ENCODE data around the gene CLEC16A.

CLEC16A gene

GRCh38 chr16:11145173-11145818, 200.9 kb downstream of the CLEC16A start:
- no peak for DNase-seq

GRCh38 chr16:11145819-11146211, 201.5 kb downstream of the CLEC16A start:
- DNase-seq, result no peak

DNA sequence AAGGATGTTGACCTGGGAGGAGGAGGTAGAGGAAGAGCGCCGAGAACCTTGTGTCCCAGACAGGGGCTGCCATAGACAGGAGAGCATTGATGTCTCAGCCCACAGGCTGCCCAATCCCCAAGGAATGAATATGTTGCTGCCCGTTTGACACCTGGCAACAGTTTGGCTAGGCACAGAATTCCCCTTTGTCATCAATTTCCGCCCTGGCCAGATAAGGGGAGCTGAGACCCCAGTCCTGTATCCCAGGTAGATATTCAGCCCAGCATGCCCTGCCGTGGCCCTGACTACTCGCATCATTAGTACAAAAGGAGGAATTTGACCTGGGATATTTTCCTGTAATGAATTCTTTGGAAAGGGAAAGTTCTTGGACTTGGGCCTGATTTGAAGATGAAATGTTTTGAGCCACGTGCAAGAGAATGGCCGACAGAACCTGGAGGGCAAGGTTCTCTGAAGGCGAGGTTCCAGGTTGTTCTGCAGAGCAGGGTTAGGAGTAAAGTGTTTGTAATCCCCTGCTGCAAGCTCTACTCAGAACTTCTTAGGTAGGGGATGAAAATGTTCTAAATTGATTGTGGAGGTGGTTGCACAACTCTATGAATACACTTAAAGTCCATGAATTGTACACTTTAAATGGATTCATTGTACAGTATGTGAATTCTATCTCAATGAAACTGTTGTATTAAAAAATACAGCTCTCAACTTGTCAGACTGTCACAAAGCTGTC, 202.8 kb downstream of the CLEC16A start:
- DNase-seq, result no peak

DNA sequence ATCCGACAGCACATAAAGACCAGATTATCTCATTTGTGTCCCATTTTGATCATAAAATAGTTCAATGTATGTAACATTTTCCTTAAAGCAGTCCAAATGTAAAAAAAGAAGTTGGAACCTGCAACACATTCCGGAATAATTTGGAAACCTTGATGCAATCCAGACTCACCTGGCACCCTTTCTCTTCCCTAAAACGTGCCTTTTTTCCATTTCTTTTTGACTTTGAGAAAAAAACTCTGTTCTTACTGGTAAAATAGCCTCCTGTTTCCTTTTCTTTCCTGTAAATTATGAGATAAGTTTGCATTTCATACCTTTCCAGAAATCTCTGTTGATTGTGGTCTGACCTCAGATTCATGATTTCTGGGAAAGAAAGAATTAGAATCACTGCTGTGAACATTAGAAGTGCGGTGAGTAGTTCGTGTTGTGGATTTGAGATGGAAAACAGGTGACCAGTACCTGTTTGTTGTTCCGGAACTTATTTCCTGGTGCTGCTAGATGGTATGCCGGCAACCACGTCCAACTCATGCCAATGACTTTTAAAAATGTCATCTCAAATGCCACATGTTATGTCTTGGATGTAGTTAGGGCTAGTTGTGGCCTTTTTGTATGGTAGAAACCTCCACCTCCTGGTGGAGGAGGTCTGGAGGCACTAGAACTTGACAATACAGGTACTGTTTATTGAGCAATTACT, 203.5 kb downstream of the CLEC16A start:
- no peak for DNase-seq

DNA sequence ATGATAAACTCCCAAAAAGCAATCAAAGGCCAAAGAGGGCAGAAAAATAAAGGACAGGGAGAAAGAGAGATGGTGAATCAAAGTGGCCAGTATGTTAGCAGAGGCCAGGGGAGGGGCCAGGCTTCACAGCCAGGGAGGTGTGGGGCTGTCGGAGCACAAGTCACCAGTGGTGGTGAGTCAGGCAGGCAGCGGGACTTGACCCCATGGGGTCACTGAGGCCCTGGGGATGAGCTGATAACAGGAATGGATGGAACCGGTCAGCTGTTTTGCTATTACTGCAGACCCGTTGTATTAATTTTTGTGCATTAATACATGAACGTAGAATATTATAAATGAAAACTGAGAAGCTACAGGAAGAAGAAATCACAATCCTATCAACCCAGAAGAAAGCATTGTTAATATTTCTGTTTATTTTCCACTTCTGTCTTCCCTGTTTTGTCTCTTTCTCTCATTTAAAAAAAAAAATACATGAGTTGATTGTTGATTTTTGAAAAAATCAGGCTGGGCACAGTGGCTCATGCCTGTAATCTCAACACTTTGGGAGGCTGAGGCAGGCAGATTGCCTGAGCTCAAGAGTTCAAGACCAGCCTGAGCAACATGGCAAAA, 204.8 kb downstream of the CLEC16A start:
- no peak for DNase-seq

GRCh38 chr16:11150190-11150589, 205.8 kb downstream of the CLEC16A start:
- no peak for DNase-seq

- no peak for DNase-seq
Observed at GRCh38 chr16:11151156-11151884, 207.0 kb downstream of the CLEC16A start.

DNA sequence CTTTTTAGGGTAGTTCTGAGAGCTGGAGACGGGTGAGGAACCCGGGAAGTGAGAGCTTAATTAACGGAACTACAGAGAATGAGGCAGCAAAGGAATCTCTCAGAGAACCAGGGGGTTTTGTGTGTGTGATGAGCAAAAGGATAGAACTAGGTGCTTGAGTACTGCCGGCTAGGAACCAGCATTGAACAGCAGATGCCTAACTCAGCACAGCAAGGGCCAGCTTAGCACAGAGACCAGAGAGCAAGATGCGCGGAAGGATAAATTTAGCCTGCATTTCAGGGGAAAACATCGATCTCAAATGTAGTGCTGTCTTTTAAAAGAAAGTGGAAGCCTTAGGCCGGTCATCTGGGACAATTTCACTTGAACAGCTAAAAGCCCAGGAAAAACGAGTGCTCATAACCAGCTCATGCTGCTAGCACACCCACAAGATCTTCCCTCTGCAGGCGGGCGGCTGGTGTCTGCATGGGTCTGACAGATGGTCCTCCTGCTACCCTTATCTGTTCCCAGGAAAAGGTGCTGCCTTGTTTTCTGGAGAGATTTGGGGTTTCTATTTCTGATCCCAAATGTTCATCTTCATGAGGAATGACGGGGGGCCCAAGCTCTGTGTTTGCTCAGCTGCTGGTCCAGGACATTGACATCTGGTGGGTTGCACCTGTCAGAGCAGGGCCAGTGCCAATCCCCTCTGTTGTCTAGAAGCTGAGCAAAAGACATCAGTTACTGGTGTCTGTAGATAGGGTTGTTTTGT, 207.7 kb downstream of the CLEC16A start:
- DNase-seq, result no peak

- no peak for DNase-seq
Observed at GRCh38 chr16:11152677-11153331, 208.4 kb downstream of the CLEC16A start.

- DNase-seq, result no peak
Observed at GRCh38 chr16:11155284-11155806, 211.0 kb downstream of the CLEC16A start.

DNA sequence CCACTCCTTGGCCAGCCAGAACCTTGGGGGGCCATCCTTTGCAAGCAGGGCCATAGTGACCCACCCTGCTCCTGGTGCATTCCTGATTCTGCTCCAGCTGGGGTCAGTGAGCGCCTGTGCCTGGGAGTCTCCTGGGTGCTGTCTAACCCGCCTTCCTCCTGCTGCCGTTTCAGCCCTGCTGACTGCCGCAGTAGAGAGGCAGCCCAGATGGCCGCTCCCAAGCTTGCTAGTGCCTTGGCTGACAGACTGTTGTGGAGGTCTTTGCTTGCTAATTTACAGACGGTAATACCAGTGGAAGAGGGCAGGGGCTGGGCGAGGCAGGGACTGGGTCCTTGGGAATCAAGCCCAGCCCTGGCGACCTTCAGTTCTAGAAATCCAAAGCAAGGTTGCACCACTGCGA, 212.0 kb downstream of the CLEC16A start:
- DNase-seq, result no peak

- DNase-seq, result no peak
Observed at GRCh38 chr16:11157143-11157542, 212.8 kb downstream of the CLEC16A start.

GRCh38 chr16:11158018-11158417, 213.7 kb downstream of the CLEC16A start:
- no peak for DNase-seq

GRCh38 chr16:11159282-11159681, 214.9 kb downstream of the CLEC16A start:
- no peak for DNase-seq

DNA sequence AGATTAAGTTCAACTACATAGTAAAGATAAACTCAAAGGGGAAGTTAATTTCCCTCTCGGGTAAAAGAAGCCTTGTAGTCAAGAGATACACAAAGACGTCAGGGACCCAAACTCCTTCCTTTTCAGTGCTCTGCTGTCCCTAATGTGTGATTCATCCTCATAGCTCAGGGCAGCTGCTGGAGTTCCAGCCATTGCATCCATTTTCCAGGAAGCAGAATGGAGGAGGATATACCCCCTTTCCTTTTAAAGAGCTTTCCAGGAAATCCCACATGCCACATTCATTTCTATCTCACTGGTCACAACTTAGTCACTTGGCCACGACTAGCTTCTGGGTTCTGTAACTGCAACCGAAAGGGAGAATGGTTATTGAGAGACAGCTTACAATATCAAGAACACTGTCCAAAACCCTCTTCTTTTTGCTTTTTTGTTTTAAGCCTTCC, 216.3 kb downstream of the CLEC16A start:
- DNase-seq, result no peak

GRCh38 chr16:11161439-11161838, 217.1 kb downstream of the CLEC16A start:
- DNase-seq, result no peak

GRCh38 chr16:11161974-11162373, 217.6 kb downstream of the CLEC16A start:
- DNase-seq, result no peak

- no peak for DNase-seq
Observed at GRCh38 chr16:11162586-11163268, 218.4 kb downstream of the CLEC16A start.

- no peak for DNase-seq
Observed at GRCh38 chr16:11163761-11164261, 219.4 kb downstream of the CLEC16A start.

DNA sequence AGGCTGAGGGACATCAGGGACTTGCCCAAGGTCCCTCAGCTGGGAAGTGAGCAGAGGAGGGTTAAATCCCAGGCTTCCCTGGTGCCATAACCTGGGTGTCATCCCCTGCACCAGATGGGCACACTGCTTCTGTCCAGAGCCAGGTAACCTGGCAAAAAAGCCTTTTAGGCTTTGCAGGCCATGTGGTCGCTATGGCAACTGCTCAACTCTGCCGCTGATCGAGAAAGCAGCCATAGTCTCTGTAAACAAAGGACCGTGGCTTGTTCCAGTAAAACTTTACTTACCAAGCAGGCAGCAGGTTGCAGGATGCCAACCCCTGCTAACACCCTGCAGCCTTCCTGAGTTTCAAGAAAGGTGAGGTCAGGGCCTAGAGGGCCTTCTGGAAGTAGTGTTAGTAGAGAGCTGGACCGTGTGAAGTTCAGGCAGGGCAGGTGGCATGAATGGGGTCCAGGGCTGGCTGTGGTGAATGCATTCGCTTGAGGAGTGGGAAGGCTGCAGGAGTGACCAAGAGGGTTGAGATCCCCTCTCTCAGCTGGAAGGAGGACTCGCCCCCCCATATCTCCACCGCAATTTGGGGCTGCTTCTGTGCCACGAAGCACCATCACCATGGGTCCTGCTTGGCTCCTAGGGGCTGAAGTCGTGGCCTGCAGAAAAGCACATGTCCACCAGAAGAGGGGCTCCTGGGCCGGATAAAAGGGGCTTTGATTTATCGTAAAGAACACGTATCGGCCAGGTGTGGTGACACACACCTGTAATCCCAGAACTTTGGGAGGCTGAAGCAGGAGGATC, 220.3 kb downstream of the CLEC16A start:
- no peak for DNase-seq

All from activated CD8-positive, alpha-beta memory T cell treated with anti-CD3 and anti-CD28 coated beads, Interleukin-2, amount 50 U/mL, for 48 hours (primary cell).